ENCODE measurements around the gene CLEC18A. TPM values are rescaled to one million over a fixed set of nuclear protein-coding genes. Genes with fewer than 3 reads are reported as not detected.
"Not testable (repeated sequence)": the region's sequence is repeated elsewhere in the genome, so short reads cannot be mapped to it uniquely, and the experiment has no call there.

The CLEC18A gene
- total RNA-seq, 1 donor from 2014 or later, result 1.1 TPM

DNA sequence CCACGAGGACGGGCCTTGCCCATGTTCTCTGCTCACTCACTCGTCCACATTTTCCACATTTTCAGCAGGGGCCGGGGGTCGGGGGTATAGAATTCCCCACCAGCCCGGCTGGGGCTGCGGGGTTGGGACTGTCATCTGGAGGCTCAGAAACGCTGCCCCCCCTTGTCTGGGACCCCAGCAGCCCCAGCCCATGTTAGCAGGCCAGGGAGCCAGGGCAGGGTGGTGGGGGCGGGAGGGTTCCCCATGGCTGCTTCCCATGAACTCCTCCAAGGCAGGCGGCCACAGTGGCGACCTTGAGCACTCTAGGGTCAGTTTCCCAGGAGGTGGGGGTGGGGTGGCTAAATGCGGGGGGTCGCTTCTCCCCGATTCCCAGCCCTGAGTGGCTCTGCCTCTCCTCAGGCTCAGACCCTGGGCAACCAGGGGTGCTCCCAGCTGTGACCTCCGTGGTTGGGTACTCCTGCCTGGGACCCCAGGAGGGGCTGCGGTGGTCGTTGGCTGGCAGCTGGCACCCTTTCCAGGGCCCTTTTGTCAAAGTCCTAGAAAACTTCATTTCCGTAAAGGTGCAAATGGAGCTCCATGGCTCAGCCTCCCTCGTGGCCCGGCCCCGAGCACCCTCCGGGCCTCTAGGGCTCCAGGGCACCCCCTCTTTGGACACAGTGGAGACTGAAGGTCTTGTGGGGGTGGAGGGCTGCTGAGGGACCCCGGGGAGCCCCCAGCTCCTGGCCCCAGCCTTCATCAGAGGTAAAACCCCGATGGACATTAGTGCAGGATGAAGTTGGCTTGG is 1.6 kb downstream of the CLEC18A start:
- not testable (repeated sequence) for H3K4me3 Mint-ChIP-seq (ENCODE audit: unreplicated experiment); H3K36me3 Mint-ChIP-seq (ENCODE audit: unreplicated experiment); H3K4me1 Mint-ChIP-seq (ENCODE audit: unreplicated experiment); H3K27me3 Mint-ChIP-seq (ENCODE audit: unreplicated experiment); H3K27ac Mint-ChIP-seq (ENCODE audit: unreplicated experiment); H3K9me3 Mint-ChIP-seq (ENCODE audit: unreplicated experiment)
- peak; percentile 72 for DNase-seq (ENCODE audit: extremely low spot score, unreplicated experiment)

DNA sequence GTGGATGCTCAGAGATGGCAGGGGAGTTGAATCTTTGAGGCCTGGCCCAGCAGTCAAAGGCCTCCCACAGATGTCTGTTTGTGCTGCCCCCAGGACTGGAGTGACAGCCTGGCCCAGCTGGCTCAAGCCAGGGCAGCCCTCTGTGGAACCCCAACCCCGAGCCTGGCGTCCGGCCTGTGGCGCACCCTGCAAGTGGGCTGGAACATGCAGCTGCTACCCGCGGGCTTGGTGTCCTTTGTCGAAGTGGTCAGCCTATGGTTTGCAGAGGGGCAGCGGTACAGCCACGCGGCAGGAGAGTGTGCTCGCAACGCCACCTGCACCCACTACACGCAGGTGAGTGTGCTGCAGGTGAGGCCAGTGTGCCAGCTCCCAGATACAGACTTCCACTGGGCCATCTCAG is 3.1 kb downstream of the CLEC18A start:
- not testable (repeated sequence) for H3K36me3 Mint-ChIP-seq (ENCODE audit: unreplicated experiment); H3K4me1 Mint-ChIP-seq (ENCODE audit: unreplicated experiment); H3K9me3 Mint-ChIP-seq (ENCODE audit: unreplicated experiment); H3K27me3 Mint-ChIP-seq (ENCODE audit: unreplicated experiment); H3K4me3 Mint-ChIP-seq (ENCODE audit: unreplicated experiment); DNase-seq (ENCODE audit: extremely low spot score, unreplicated experiment); H3K27ac Mint-ChIP-seq (ENCODE audit: unreplicated experiment)

DNA sequence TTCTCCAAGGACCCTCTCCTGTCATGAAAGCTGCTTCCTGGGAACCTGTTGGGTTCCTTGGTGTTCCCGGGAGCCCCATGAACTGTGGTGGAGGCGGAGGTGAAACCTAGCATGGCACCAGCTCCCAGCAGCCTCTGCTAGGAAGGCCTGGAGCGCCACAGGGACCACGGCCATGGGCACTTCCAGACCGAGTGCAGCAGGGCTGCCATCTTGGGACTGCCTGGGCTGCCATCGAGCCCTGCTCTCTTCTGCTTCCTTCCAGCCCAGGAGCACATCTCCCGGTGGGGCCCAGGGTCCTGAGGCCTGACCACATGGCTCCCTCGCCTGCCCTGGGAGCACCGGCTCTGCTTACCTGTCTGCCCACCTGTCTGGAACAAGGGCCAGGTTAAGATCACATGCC is 12.2 kb downstream of the CLEC18A start:
- not testable (repeated sequence) for H3K27me3 Mint-ChIP-seq (ENCODE audit: unreplicated experiment); H3K27ac Mint-ChIP-seq (ENCODE audit: unreplicated experiment); H3K4me3 Mint-ChIP-seq (ENCODE audit: unreplicated experiment); DNase-seq (ENCODE audit: extremely low spot score, unreplicated experiment); H3K9me3 Mint-ChIP-seq (ENCODE audit: unreplicated experiment); H3K4me1 Mint-ChIP-seq (ENCODE audit: unreplicated experiment); H3K36me3 Mint-ChIP-seq (ENCODE audit: unreplicated experiment)

DNA sequence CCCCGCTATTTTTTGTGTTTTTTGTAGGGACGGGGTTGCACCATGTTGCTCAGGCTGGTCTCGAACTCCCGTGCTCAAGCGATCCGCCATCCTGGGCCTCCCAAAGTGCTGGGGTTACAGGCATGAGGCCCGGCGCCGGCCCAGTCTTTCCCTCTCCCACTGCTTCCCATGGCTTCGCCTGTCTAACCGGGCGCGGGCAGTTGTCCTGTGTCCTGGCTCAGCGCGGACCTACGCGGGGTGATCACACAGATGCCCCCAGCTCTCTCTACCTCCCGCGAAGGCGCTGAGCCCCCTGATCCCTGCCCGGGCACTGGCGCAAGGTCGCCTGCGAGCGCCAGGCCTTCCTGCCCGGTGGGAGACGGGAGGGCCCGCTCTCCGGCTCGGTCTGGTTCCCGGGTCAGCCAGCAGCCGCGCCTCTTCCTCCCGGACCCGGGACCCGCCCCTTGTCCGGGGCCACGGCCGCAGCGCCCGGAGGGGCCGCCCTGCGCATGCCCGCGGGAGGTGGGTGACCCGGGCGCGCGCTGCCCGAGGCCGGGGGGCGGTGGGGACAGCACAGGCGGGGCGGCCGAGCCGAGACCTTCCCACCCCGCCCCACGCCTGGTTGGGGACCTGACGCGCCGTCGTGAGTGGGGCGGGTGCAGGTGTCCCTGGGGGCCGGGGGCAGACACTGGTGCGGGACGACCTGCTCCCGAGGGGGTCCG is 14.0 kb downstream of the CLEC18A start:
- H3K9me3 Mint-ChIP-seq (ENCODE audit: unreplicated experiment); H3K4me3 Mint-ChIP-seq (ENCODE audit: unreplicated experiment); DNase-seq (ENCODE audit: extremely low spot score, unreplicated experiment); H3K4me1 Mint-ChIP-seq (ENCODE audit: unreplicated experiment); H3K27ac Mint-ChIP-seq (ENCODE audit: unreplicated experiment); H3K27me3 Mint-ChIP-seq (ENCODE audit: unreplicated experiment); H3K36me3 Mint-ChIP-seq (ENCODE audit: unreplicated experiment): not testable (repeated sequence)

DNA sequence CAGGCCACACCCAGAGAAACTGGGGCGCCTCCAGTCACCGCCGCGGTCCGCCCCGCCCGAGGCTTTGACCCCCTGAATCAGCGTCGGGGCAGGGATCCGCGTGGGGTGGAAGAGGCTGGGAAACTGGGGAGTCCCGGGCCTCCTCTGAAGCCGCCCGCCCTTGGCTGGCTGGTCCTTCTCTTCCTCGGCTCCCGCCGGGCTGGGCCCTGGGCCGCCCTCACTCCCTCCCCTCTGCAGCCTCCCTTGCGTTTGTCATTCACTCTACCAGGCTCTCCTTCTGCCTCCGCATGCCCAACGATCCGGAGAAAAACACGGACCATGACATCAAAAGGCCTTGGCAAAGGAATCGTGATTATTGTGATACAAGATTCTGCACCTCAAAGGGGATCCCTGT is 14.5 kb downstream of the CLEC18A start:
- H3K27ac Mint-ChIP-seq (ENCODE audit: unreplicated experiment); H3K36me3 Mint-ChIP-seq (ENCODE audit: unreplicated experiment); H3K27me3 Mint-ChIP-seq (ENCODE audit: unreplicated experiment); H3K4me1 Mint-ChIP-seq (ENCODE audit: unreplicated experiment); H3K4me3 Mint-ChIP-seq (ENCODE audit: unreplicated experiment); DNase-seq (ENCODE audit: extremely low spot score, unreplicated experiment); H3K9me3 Mint-ChIP-seq (ENCODE audit: unreplicated experiment): not testable (repeated sequence)

DNA sequence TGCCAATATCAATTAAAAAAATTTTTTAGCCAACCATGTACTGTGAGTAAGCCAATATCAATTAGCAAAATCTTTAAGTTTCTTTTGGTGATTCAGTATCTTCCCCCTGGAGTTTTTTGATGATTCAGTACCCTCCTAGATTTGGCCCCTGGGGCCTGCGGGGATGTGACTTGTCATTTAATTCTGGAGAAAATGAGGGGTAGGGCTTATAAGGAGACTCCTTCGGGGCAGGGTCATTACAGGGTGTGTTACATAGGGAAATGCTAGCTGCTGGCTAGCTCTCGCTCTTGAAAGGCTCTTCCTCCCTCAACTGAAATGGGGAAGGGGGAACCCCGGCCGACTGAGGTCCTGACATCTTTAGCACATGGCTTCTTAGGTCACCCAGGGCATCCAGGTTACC is 16.6 kb downstream of the CLEC18A start:
- H3K4me1 Mint-ChIP-seq (ENCODE audit: unreplicated experiment); DNase-seq (ENCODE audit: extremely low spot score, unreplicated experiment); H3K36me3 Mint-ChIP-seq (ENCODE audit: unreplicated experiment); H3K4me3 Mint-ChIP-seq (ENCODE audit: unreplicated experiment); H3K9me3 Mint-ChIP-seq (ENCODE audit: unreplicated experiment); H3K27me3 Mint-ChIP-seq (ENCODE audit: unreplicated experiment); H3K27ac Mint-ChIP-seq (ENCODE audit: unreplicated experiment): not testable (repeated sequence)

DNA sequence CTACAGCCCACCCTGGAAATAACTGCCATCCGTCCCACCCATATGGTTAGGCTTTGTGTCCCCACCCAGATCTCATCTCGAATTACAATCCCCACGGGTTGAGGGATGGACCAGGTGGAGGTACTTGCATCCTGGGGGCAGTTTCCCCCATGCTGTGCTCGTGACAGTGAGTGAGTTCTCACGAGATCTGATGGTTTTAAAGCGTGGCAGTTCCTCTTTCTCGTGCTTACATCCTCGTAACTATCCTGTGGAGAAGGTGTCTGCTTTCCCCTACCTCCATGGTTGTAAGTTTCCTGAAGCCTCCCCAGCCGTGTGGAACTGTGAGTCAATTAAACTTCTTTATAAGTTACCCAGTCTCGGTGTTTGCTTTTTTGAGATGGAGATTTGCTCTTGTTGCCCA is 17.0 kb downstream of the CLEC18A start:
- not testable (repeated sequence) for H3K36me3 Mint-ChIP-seq (ENCODE audit: unreplicated experiment); H3K4me3 Mint-ChIP-seq (ENCODE audit: unreplicated experiment); H3K4me1 Mint-ChIP-seq (ENCODE audit: unreplicated experiment); H3K27ac Mint-ChIP-seq (ENCODE audit: unreplicated experiment); DNase-seq (ENCODE audit: extremely low spot score, unreplicated experiment); H3K27me3 Mint-ChIP-seq (ENCODE audit: unreplicated experiment); H3K9me3 Mint-ChIP-seq (ENCODE audit: unreplicated experiment)

DNA sequence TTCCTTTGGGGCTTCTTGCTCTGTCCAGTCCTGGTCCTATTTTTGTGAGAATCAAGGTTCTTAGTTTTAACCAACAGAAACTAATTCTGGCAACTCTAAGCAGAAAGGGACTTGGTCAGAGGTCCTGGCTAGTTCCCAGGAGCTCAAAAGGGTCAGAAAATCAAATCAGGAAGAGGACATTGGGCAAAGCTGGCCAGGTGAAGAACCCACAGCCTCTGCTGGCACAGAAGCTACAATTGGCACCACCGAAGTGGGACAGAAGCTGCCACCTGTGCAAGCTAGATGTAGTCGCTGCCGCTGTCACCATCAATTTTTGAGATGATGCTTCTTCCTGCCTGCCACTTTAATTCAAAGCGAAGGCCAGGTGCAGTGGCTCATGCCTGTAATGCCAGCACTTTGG is 18.5 kb downstream of the CLEC18A start:
- not testable (repeated sequence) for H3K4me3 Mint-ChIP-seq (ENCODE audit: unreplicated experiment); H3K27me3 Mint-ChIP-seq (ENCODE audit: unreplicated experiment); H3K4me1 Mint-ChIP-seq (ENCODE audit: unreplicated experiment); DNase-seq (ENCODE audit: extremely low spot score, unreplicated experiment); H3K36me3 Mint-ChIP-seq (ENCODE audit: unreplicated experiment); H3K27ac Mint-ChIP-seq (ENCODE audit: unreplicated experiment); H3K9me3 Mint-ChIP-seq (ENCODE audit: unreplicated experiment)

DNA sequence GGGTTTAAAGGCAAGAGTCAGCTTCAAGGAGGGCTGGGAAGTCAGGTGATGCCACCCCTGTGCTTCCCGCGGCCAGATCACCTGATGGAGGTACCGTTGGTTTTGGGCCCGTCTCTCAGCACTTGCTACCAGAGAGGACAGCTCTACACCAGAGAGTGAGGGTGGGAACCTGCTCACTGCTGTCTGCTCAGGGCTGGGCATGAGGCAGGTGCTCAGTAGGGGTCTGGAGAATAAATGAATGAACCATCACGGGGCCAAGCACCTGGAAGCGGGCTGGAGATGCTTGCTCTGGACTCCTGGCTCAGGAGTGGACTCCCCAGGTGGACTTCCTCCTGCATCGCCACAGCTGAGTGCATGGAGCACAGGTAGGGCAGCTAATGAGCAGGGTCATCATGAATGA is 21.0 kb downstream of the CLEC18A start:
- not testable (repeated sequence) for H3K4me1 Mint-ChIP-seq (ENCODE audit: unreplicated experiment); H3K9me3 Mint-ChIP-seq (ENCODE audit: unreplicated experiment); H3K27me3 Mint-ChIP-seq (ENCODE audit: unreplicated experiment); DNase-seq (ENCODE audit: extremely low spot score, unreplicated experiment); H3K4me3 Mint-ChIP-seq (ENCODE audit: unreplicated experiment); H3K36me3 Mint-ChIP-seq (ENCODE audit: unreplicated experiment); H3K27ac Mint-ChIP-seq (ENCODE audit: unreplicated experiment)

DNA sequence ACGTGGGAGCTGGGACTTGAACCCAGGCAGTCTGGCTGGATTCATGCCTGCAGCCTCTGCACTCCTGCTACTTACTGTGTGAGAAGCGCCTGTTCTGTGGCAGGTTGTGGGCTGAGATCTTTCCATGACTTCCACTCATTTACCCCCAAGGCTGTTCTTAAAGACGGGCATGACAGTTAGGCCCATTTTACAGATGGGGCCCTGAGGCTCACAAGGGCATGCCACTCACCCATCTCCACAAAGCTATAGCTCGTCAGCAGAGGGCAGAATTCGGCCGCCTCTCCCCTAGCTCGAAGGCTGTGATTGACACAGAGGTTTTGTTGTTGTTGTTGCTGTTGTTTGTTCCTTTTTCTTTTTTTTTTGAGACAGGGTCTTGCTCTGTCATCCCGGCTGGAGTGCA is 21.8 kb downstream of the CLEC18A start:
- not testable (repeated sequence) for DNase-seq (ENCODE audit: extremely low spot score, unreplicated experiment); H3K36me3 Mint-ChIP-seq (ENCODE audit: unreplicated experiment); H3K4me3 Mint-ChIP-seq (ENCODE audit: unreplicated experiment); H3K27me3 Mint-ChIP-seq (ENCODE audit: unreplicated experiment); H3K27ac Mint-ChIP-seq (ENCODE audit: unreplicated experiment); H3K4me1 Mint-ChIP-seq (ENCODE audit: unreplicated experiment); H3K9me3 Mint-ChIP-seq (ENCODE audit: unreplicated experiment)

DNA sequence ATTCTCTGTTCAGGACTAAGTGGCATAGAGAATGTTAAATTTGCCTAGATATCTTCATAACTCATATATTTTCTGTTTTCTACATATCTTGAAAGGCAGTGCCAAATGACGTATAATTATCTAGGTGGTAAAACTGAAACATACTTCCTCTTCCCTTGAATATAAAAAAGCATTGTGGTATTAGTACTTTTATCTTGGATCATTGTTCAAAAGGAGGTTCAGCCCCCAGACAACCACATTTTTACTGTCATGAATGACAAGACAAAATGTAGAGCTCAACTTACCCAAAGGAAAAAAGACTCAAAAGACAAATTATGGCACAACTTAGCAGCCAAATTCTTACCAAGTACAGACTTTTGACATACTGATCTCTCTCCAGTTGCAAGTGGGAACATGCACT is 34.1 kb downstream of the CLEC18A start:
- not testable (repeated sequence) for H3K9me3 Mint-ChIP-seq (ENCODE audit: unreplicated experiment); H3K27me3 Mint-ChIP-seq (ENCODE audit: unreplicated experiment); H3K4me1 Mint-ChIP-seq (ENCODE audit: unreplicated experiment)

DNA sequence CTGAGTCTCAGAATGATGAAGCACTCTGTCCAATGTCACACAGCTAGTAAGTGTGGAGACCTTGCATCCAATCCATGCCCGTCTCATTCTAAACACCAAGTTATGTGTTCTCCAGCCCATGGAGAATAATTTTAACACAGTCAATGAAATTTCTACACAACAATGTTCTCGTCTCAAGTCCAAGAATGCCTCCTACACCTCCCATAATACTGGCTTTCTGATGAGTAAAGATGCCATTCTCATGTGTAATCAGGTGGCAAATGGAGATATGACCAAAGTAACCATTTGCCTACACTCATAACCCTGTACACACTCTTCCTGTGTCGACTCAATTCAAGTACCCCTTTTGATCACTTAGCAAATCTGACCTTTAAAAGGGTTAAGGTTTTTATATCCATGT is 46.8 kb downstream of the CLEC18A start:
- H3K27ac Mint-ChIP-seq (ENCODE audit: unreplicated experiment); H3K4me3 Mint-ChIP-seq (ENCODE audit: unreplicated experiment); H3K27me3 Mint-ChIP-seq (ENCODE audit: unreplicated experiment); H3K9me3 Mint-ChIP-seq (ENCODE audit: unreplicated experiment); H3K36me3 Mint-ChIP-seq (ENCODE audit: unreplicated experiment); DNase-seq (ENCODE audit: extremely low spot score, unreplicated experiment): not testable (repeated sequence)
- peaks cover 15% of the 10 kb centered on the region for H3K4me1 Mint-ChIP-seq (ENCODE audit: unreplicated experiment)

More for the DNA sequence above, 34.1 kb downstream of the CLEC18A start:
- H3K27ac Mint-ChIP-seq (ENCODE audit: unreplicated experiment); H3K4me3 Mint-ChIP-seq (ENCODE audit: unreplicated experiment); DNase-seq (ENCODE audit: extremely low spot score, unreplicated experiment): not testable (repeated sequence)
- H3K36me3 Mint-ChIP-seq (ENCODE audit: unreplicated experiment), result peaks cover 14% of the 10 kb centered on the region
